Small intestine (tissue), 7 donors: ENCODE data around the gene LRRC9. TPM values are rescaled to one million over a fixed set of nuclear protein-coding genes. Genes with fewer than 3 reads are reported as not detected.
"Not testable (repeated sequence)": the region's sequence is repeated elsewhere in the genome, so short reads cannot be mapped to it uniquely, and the experiment has no call there.

Experiments
- DNase-seq, 2 donors: peaks; one replicate each; pipeline versions ENCODE4 v3.0.0 to v3.0.0-alpha.2; 2013
- FAIRE-seq: peaks from 2 replicates; lab custom pipeline; 2012; peaks lifted over from hg19 to GRCh38; lab: Jason Lieb, UNC
- H3K27ac ChIP-seq, 3 donors: one replicate each; pipeline ENCODE4 v1.5.1; 2013; ENCODE audit warnings: low read length in 2 of 3, mild to moderate bottlenecking in 2 of 3, control low read depth in 1 of 3, inconsistent platforms in 1 of 3, low read depth in 1 of 3, moderate library complexity in 1 of 3
- H3K27me3 ChIP-seq, 3 donors: one replicate each; pipeline ENCODE4 v1.6.1; 2013; ENCODE audit warnings: low read length in 3 of 3, inconsistent platforms in 1 of 3; ENCODE audit not compliant: control insufficient read depth in 3 of 3, insufficient read depth in 3 of 3
- H3K36me3 ChIP-seq, 3 donors: one replicate each; pipeline ENCODE4 v1.6.1; 2013; ENCODE audit warnings: low read length in 3 of 3, inconsistent platforms in 1 of 3, low read depth in 1 of 3, mild to moderate bottlenecking in 1 of 3, moderate library complexity in 1 of 3; ENCODE audit not compliant: control insufficient read depth in 3 of 3, insufficient read depth in 2 of 3
- H3K4me1 ChIP-seq, 3 donors: one replicate each; pipeline ENCODE4 v1.6.1; 2013; ENCODE audit warnings: low read length in 2 of 3, inconsistent platforms in 1 of 3, low read depth in 1 of 3, mild to moderate bottlenecking in 1 of 3, moderate library complexity in 1 of 3; ENCODE audit not compliant: control insufficient read depth in 3 of 3, insufficient read depth in 2 of 3
- H3K4me3 ChIP-seq, 3 donors: one replicate each; pipeline ENCODE4 v1.5.1; 2013; ENCODE audit warnings: low read length in 3 of 3, control low read depth in 1 of 3, inconsistent platforms in 1 of 3, low read depth in 1 of 3, mild to moderate bottlenecking in 1 of 3, moderate library complexity in 1 of 3
- H3K9me3 ChIP-seq, 2 donors: one replicate each; pipeline ENCODE4 v1.6.1; 2013; ENCODE audit warnings: low read depth in 1 of 2, low read length in 1 of 2; ENCODE audit not compliant: control insufficient read depth in 2 of 2, insufficient read depth in 1 of 2
- WGBS, 3 donors: extraction: QIAGEN DNeasy Blood & Tissue Kit; methylation state at CpG; one replicate each; pipeline ENCODE4 v1.1.7; 2013; 5-methylcytosine and 5-hydroxymethylcytosine counted together
- polyA plus RNA-seq, 4 donors: library from polyadenylated mRNA; stranded (reverse) in 3 of 4; unstranded in 1 of 4; fragments of 200-250 nt in 3 of 4; fragments of 120-200 nt in 1 of 4; gene quantifications; one replicate each; pipeline versions ENCODE4 v1.2.1 to v1.2.3, GENCODE V29; 2013
- donor health status: healthy with polysubstance abuse.
- donor health status: control.
- donor health status: control.
- donor health status: Bipolar disorder and iron deficiency.
- donor health status: healthy.

The LRRC9 gene
- polyA plus RNA-seq, 4 donors: 0.32 TPM; not detected in 3

DNA sequence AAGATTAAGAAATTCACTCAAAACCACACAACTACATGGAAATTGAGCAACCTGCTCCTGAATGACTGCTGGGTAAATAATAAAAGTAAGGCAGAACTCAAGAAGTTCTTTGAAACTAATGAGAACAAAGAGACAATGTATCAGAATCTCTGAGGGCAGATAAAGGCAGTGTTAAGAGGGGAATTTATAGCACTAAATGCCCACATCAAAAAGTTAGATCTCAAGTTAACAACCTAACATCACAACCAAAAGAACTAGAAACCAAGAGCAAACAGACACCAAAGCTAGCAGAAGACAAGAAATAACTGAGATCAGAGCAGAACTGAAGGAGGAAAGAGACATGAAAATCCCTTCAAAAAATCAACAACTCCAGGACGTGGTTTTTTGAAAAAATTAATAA, 128.0 kb downstream of the LRRC9 start:
- not testable (repeated sequence) for H3K4me1 ChIP-seq, H3K9me3 ChIP-seq, FAIRE-seq, DNase-seq, H3K27me3 ChIP-seq, H3K4me3 ChIP-seq, H3K36me3 ChIP-seq, H3K27ac ChIP-seq
- 23 to 29% (median 27%) methylated on average over 1 of the region's 1 CpG for WGBS, 3 donors

DNA sequence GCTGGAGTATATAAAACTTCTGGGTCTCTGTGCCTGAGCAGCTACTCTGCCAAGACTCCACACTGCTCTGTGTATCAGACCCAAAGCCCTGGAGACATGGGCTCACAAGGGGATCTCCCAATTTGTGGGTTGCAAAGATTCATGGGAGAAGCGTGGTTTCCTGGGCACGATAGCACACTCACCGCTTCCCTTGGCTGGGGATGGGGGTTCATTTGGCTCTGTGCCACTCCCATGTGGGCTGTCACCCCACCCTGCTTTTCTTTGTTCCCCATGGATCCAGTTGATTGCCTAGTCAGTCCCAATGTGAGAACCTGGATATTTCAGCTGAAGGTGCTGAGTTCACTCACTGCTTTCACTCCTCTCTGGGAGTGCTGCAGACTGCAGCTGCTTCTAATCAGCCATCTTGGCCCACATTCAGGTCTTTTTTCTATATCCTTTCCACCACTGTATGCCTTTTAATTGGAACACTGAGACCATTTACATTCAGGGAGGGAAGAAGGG, 131.8 kb downstream of the LRRC9 start:
- Histone ChIP-seq H3K36me3 (no peaks in the 10 kb centered on the region), H3K4me3 (no peak overlapping the region), H3K4me1 (no peaks in the 10 kb centered on the region), H3K27me3 (no peaks in the 10 kb centered on the region), H3K27ac (no peak overlapping the region), H3K9me3 (no peaks in the 10 kb centered on the region)
- 47 to 85% (median 67%) methylated on average over 3 of the region's 3 CpGs for WGBS, 3 donors
- DNase-seq (no peak), FAIRE-seq (no peak)

DNA sequence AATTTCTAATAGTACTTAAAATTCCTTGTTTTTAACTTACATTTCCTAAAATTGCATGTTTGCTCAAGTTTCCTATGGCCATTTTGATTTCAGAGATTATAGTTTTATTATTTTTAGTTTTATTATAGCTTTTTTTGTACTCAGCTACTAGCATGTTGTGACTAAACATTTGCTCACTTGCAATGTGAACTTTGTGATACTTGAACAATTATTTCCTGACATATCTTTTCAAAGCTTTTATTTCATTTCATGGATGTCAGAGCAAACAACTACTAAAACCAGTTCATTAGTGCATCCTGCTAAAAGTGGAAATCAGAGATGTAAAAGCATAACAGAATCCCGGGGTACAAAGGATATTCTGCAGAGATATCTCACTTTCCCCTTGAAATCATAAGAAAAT, 138.1 kb downstream of the LRRC9 start:
- FAIRE-seq (no peak), DNase-seq (no peak)
- Histone ChIP-seq H3K27ac (no peak overlapping the region), H3K4me3 (no peak overlapping the region), H3K4me1 (no peaks in the 10 kb centered on the region), H3K27me3 (no peaks in the 10 kb centered on the region), H3K9me3 (no peaks in the 10 kb centered on the region), H3K36me3 (no peaks in the 10 kb centered on the region)
- 63 to 81% (median 67%) methylated on average over 1 of the region's 1 CpG for WGBS, 3 donors

DNA sequence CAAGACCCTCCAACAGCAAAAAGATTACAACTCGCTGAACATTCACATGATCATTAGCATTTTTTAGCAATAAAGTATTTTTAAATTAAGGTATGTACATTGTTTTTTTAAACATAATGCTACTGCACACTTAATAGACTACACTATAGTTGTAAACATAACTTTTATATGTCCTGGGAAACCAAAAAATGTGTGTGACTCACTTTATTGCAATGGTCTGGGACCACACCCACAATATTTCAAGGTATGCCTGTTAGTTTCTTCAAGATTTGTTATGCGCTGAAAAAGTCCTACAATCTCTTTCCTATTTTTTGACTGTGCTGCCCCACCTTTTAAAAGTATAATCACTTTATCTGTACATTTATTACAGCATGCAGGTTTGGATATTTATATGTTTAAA, 141.4 kb downstream of the LRRC9 start:
- DNase-seq: no peak

DNA sequence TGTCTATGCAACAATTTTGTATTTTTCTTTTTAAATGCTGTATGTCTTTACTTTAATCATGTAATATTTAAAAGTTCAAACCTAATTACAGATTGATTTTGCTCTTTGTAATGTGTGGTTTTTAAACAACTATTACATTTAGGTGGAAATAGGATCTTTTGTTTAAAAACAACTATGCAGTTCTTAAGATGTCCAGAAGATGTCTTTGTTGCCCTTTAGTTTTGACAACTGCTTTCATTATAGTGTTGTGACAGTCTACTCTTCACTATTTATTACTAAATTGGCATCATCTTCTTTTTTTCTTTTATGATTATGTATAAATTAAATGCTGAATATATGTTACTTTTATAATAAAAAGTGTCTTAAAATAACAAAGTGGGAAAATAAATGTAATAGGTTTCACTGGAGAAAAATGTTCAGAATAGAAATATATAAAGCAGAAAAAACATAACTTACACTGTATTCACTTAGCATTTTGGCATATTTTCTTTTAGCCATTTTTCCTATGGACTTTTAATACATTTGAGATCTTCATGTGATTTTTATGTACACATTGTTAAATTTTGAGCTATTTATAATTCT, 144.6 kb downstream of the LRRC9 start:
- peak; percentile 22 to 30 for DNase-seq
- H3K27me3 ChIP-seq: no peaks in the 10 kb centered on the region
- no peak for FAIRE-seq

More for the DNA sequence above, 141.4 kb downstream of the LRRC9 start:
- Histone ChIP-seq H3K36me3 (no peaks in the 10 kb centered on the region), H3K9me3 (no peaks in the 10 kb centered on the region), H3K27ac (no peak overlapping the region), H3K27me3 (no peaks in the 10 kb centered on the region), H3K4me3 (no peak overlapping the region), H3K4me1 (no peaks in the 10 kb centered on the region)
- no peak for FAIRE-seq
- 83 to 87% (median 83%) methylated on average over 2 of the region's 2 CpGs for WGBS, 3 donors

DNA sequence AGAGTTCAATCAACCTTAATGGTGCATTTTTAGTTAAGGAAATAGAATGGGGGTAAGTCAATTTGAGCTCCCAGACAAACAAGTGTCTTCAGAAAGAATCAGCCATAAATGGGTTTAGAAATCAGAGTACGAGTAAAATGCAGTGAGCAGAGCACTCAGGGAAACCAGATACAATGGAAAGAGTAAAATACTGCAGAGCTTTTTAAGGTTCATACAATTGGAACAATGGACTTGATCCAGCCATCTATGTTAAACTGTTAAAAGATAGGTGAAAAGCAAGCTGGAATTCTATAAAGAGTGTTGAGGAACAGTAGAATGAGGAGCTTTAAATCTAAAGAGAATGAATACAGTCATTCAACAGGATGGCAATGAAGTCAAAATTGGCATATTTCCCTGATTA, 147.9 kb downstream of the LRRC9 start:
- DNase-seq: no peak
- Histone ChIP-seq H3K36me3 (no peaks in the 10 kb centered on the region), H3K4me1 (no peaks in the 10 kb centered on the region), H3K4me3 (no peak overlapping the region), H3K9me3 (no peaks in the 10 kb centered on the region), H3K27me3 (no peaks in the 10 kb centered on the region), H3K27ac (no peak overlapping the region)
- 89 to 97% (median 92%) methylated on average over 1 of the region's 1 CpG for WGBS, 3 donors
- FAIRE-seq: no peak

More for the DNA sequence above, 144.6 kb downstream of the LRRC9 start:
- no peak overlapping the region for H3K4me3 ChIP-seq
- H3K4me1 ChIP-seq: no peaks in the 10 kb centered on the region
- no peak overlapping the region for H3K27ac ChIP-seq
- no peaks in the 10 kb centered on the region for H3K36me3 ChIP-seq
- H3K9me3 ChIP-seq: no peaks in the 10 kb centered on the region

DNA sequence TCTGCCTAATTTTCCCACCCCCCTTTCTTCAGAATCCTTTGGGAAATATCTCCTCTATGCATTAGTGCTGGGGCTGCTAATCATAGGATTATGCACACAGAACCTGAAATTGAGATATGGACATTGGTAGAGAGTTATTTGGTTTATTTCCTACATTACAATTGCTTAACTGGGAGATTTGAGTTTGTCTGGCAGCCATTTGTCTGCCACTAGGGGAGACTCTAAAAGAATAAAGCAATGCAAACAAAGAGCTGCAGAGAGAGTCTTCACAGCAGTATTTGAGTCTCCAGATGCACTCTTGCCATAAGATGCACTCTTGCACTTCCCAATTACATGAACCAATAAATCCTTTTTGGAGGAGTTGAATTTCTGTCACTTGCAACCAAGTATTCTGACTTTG, 159.8 kb downstream of the LRRC9 start:
- no peak overlapping the region for H3K4me3 ChIP-seq
- DNase-seq (no peak), FAIRE-seq (no peak)
- H3K9me3 ChIP-seq: no peaks in the 10 kb centered on the region
- H3K4me1 ChIP-seq: no peaks in the 10 kb centered on the region
- H3K27me3 ChIP-seq: no peaks in the 10 kb centered on the region
- no peak overlapping the region for H3K27ac ChIP-seq
- no peaks in the 10 kb centered on the region for H3K36me3 ChIP-seq

DNA sequence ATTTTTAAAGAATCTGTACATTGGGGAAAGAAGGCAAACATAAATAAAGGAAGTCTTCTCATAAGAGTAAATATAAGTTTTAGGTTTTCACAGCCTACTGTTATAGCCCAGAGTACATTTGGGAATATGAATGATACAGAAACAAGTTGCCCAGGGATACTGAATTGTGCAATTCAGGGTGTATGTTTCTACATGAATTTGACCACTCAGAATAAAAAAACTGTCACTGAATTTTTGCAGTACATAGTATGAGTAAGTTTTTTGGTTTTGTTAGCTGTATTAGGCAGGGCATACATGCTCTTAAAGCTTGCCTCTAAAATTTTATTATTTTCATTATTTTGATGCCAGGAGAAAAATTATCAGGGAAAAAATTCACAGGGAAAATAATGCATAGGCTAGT, 165.1 kb downstream of the LRRC9 start:
- H3K4me1 ChIP-seq: no peaks in the 10 kb centered on the region
- H3K27me3 ChIP-seq: no peaks in the 10 kb centered on the region
- H3K9me3 ChIP-seq: no peaks in the 10 kb centered on the region
- no peak overlapping the region for H3K4me3 ChIP-seq
- H3K36me3 ChIP-seq: no peaks in the 10 kb centered on the region
- FAIRE-seq: no peak
- H3K27ac ChIP-seq: no peak overlapping the region
- no peak for DNase-seq

DNA sequence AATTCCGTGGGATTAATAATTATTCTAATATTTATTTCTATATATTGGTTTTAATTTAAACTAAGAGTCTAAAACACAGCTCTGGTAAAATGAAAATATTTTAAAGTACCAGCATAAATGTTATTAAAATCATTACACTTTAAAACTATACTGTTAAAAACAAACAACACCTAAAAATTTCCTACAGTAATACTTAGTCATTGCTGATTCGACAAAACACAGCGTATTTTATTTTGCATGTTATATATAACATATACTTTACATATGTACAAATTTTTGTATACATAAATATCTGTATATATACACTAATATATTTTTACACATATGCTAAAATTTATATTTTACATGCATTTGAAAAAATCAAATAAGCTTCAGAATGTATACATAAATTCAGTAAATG, 165.7 kb downstream of the LRRC9 start:
- Histone ChIP-seq H3K4me3 (no peak overlapping the region), H3K36me3 (no peaks in the 10 kb centered on the region), H3K9me3 (no peaks in the 10 kb centered on the region), H3K27ac (no peak overlapping the region), H3K4me1 (no peaks in the 10 kb centered on the region), H3K27me3 (no peaks in the 10 kb centered on the region)
- peak; percentile 89 for FAIRE-seq
- 92 to 98% (median 94%) methylated on average over 3 of the region's 3 CpGs for WGBS, 3 donors
- DNase-seq: no peak
